Prostate gland (tissue), 2 donors: ENCODE measurements around the gene PEG3. TPM values are rescaled to one million over a fixed set of nuclear protein-coding genes. Genes with fewer than 3 reads are reported as not detected.

Experiments used
- DNase-seq: peaks from one replicate; pipeline ENCODE4 v3.0.0-alpha.2; 2019; ENCODE audit warnings: low spot score
- H3K27ac ChIP-seq, 2 donors: fragments of 200-600 bp; sonication (generic); 2 replicates each; pipeline ENCODE4 v1.5.1; 2017 to 2019
- H3K27me3 ChIP-seq: fragments of 200-600 bp; sonication (generic); replicated peaks from 2 replicates; pipeline ENCODE4 v1.5.1; 2019; ENCODE audit not compliant: insufficient read depth
- H3K36me3 ChIP-seq, 2 donors: fragments of 200-600 bp; sonication (generic); 1 replicate in 1 of 2; 2 replicates in 1 of 2; pipeline versions ENCODE4 v1.5.1 to v1.8.1; 2017 to 2019
- H3K4me1 ChIP-seq: fragments of 200-600 bp; sonication (generic); replicated peaks from 2 replicates; pipeline ENCODE4 v1.5.1; 2019
- H3K4me3 ChIP-seq, 2 donors: fragments of 200-600 bp; sonication (generic); 2 replicates each; pipeline ENCODE4 v1.5.1; 2017 to 2019
- H3K9me3 ChIP-seq: fragments of 200-600 bp; sonication (generic); 2 replicates; pipeline ENCODE4 v1.5.1; 2017
- POLR2A ChIP-seq: fragments of 450-650 bp; IDR thresholded peaks from one replicate; pipeline ENCODE4 v1.6.1; 2016; ENCODE audit warnings: antibody characterized with exemption, mild to moderate bottlenecking
- POLR2AphosphoS5 ChIP-seq: sonication (generic); formaldehyde crosslinking; IDR thresholded peaks from one replicate; pipeline ENCODE4 v1.6.1; 2017; ENCODE audit warnings: antibody characterized with exemption
- WGBS: methylation state at CpG from one replicate; pipeline ENCODE4 v1.1.5; 2018; 5-methylcytosine and 5-hydroxymethylcytosine counted together
- intact Hi-C: fragments of 100-400 bp; cut with DNase I; formaldehyde crosslinking; loops from one replicate; pipeline ENCODE4 v1.14.2; 2022
- total RNA-seq, 2 donors: library from RNA; depleted of rRNA; stranded (reverse); fragments of >200 nt; gene quantifications; one replicate each; pipeline ENCODE4 v1.1.0, GENCODE V29; 2016
- TF ChIP-seq, protein P1 (sequence below), 4 experiments: fragments of 200-600 bp in 2 of 4; fragments of 450-650 bp in 2 of 4; sonication (generic) in 2 of 4; IDR thresholded peaks; 1 replicate in 3 of 4; 2 replicates in 1 of 4; pipeline ENCODE4 v1.5.1; 2016 to 2019; ENCODE audit warnings: antibody characterized with exemption in 4 of 4, mild to moderate bottlenecking in 2 of 4, moderate library complexity in 2 of 4

Gene PEG3
- total RNA-seq, 2 donors from 2014 or later, result 6.1 to 101 TPM

DNA sequence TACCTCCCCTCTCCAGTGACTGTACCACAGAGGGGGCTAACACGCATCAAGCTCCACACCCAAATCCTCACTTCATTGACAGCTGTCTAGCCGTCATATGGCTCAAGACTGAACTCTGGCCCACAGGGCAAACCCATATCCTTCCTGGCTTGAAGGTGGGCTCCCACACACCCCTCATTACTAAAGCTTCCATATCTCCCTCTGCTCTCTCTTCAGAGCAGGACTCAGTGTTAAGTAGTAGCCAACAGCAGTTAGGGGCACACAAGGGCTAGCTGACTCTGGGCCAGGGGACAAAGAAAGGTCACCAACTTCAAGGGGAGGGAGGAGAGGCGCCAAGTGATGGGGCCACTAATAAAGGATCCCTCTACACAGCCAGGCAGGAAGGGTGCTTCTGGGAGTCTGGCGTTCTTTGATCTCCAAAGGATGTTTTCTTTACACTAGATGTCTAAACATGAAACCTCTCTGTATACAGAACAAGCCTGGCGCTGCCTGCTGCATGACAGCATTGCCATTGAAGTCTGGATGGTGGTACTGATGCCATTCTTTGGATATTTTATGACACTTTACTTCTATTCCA lies 8.1 kb downstream of the PEG3 start:
- intact Hi-C loops, result no loop called here
- DNase-seq, result no peak
- H3K4me3 ChIP-seq, result no peak overlapping the region
- TF ChIP-seq, protein P1, sequence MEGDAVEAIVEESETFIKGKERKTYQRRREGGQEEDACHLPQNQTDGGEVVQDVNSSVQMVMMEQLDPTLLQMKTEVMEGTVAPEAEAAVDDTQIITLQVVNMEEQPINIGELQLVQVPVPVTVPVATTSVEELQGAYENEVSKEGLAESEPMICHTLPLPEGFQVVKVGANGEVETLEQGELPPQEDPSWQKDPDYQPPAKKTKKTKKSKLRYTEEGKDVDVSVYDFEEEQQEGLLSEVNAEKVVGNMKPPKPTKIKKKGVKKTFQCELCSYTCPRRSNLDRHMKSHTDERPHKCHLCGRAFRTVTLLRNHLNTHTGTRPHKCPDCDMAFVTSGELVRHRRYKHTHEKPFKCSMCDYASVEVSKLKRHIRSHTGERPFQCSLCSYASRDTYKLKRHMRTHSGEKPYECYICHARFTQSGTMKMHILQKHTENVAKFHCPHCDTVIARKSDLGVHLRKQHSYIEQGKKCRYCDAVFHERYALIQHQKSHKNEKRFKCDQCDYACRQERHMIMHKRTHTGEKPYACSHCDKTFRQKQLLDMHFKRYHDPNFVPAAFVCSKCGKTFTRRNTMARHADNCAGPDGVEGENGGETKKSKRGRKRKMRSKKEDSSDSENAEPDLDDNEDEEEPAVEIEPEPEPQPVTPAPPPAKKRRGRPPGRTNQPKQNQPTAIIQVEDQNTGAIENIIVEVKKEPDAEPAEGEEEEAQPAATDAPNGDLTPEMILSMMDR (IDR thresholded peaks at IDR 0.05), result no peak
- TF ChIP-seq POLR2AphosphoS5, result no peak
- H3K4me1 ChIP-seq, result no peaks in the 10 kb centered on the region
- H3K9me3 ChIP-seq, result no peaks in the 10 kb centered on the region
- WGBS, result 66% methylated on average over 5 of the region's 5 CpGs
- no peaks in the 10 kb centered on the region for H3K36me3 ChIP-seq
- no peak overlapping the region for H3K27ac ChIP-seq
- H3K27me3 ChIP-seq, result no peaks in the 10 kb centered on the region

DNA sequence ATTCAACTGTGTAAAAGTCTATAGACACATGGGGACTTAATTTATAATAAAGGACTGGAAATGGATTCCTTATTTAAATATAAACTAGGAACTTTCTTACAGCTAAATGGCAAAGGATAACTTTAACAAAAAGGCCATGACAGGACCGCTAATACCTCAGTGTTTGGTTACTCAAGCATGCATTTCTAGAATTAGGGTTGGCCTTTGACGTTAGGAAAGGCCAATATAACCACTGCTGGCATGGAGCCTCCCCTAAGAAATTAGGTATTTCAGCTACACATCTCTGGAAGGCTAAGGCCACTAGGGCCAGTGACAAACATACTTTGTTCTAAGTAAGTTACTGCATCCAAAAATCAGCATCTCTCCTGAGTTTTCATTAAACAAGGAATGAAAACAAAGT lies 9.3 kb downstream of the PEG3 start:
- H3K4me3 ChIP-seq, result no peak overlapping the region
- no peaks in the 10 kb centered on the region for H3K36me3 ChIP-seq
- no peaks in the 10 kb centered on the region for H3K27me3 ChIP-seq
- DNase-seq, result no peak
- TF ChIP-seq POLR2A (no peak), POLR2AphosphoS5 (no peak)
- TF ChIP-seq, protein P1 (IDR thresholded peaks at IDR 0.05), result no peak
- intact Hi-C loops, result no loop called here
- no peaks in the 10 kb centered on the region for H3K9me3 ChIP-seq
- WGBS, result 63% methylated on average over 2 of the region's 2 CpGs
- H3K27ac ChIP-seq, result no peak overlapping the region
- H3K4me1 ChIP-seq, result no peaks in the 10 kb centered on the region

- no peaks in the 10 kb centered on the region for H3K36me3 ChIP-seq
- no peaks in the 10 kb centered on the region for H3K4me1 ChIP-seq
- H3K27ac ChIP-seq, result no peak overlapping the region
- 72% methylated on average over 6 of the region's 6 CpGs for WGBS
- H3K27me3 ChIP-seq, result no peaks in the 10 kb centered on the region
- no peak for DNase-seq
- no peaks in the 10 kb centered on the region for H3K9me3 ChIP-seq
- no peak overlapping the region for H3K4me3 ChIP-seq
- TF ChIP-seq POLR2A, result no peak
- TF ChIP-seq, protein P1 (IDR thresholded peaks at IDR 0.05), result no peak
- TF ChIP-seq POLR2AphosphoS5, result no peak
- intact Hi-C loops, result no loop called here
Observed at GRCh38 chr19:56829596-56829995, 10.9 kb downstream of the PEG3 start.

DNA sequence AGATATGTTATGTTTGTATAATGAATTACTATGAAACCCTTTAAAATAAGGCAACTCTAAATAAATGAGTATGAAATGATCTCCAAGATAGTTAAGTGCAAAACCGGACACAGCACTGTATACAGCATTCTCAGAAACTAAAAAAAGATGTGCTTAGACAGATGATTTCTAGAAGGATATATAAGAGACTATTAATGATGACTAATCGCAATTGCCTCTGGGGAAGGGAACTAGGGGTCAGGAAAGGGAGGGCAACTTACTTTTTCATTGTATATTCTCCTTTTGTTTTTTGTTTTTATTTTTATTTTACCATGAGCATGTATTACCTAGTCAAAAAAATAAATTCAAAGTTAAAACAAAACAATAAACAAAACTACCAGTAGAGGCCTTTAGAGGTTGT lies 12.8 kb downstream of the PEG3 start:
- whole genome bisulfite sequencing, result 71% methylated on average over 2 of the region's 2 CpGs
- Histone ChIP-seq H3K4me3 (no peak overlapping the region), H3K27me3 (no peaks in the 10 kb centered on the region), H3K9me3 (no peaks in the 10 kb centered on the region), H3K4me1 (no peaks in the 10 kb centered on the region), H3K27ac (no peak overlapping the region), H3K36me3 (no peaks in the 10 kb centered on the region)
- intact Hi-C loops, result no loop called here
- no peak for DNase-seq
- TF ChIP-seq, protein P1 (IDR thresholded peaks at IDR 0.05), result no peak
- no peak for TF ChIP-seq POLR2A
- TF ChIP-seq POLR2AphosphoS5, result no peak

DNA sequence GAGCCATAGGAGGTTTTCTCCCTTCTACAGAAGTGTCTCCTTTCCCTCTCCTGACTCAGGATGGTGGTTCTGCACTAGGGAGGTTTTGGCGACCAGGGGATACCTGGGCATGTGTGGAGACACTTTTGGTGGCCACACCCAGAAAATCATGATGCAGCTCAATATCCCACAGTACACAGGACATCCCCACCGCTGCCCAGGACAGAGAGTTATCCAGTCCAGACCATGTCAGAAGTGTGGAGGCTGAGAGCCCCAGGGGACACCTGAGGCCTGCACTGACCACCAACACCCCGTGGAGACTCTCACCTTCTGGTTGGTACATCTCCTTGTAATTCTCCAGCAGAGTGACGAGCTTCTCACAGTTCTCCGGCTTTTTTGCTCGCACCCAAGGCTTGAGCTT lies 16.6 kb downstream of the PEG3 start:
- no peaks in the 10 kb centered on the region for H3K36me3 ChIP-seq
- TF ChIP-seq POLR2A, result no peak
- TF ChIP-seq, protein P1 (IDR thresholded peaks at IDR 0.05), result no peak
- TF ChIP-seq POLR2AphosphoS5, result no peak
- intact Hi-C loops, result no loop called here
- 89% methylated on average over 6 of the region's 6 CpGs for WGBS
- DNase-seq, result no peak
- no peaks in the 10 kb centered on the region for H3K27me3 ChIP-seq
- no peaks in the 10 kb centered on the region for H3K9me3 ChIP-seq
- no peaks in the 10 kb centered on the region for H3K4me1 ChIP-seq
- no peak overlapping the region for H3K27ac ChIP-seq
- H3K4me3 ChIP-seq, result no peak overlapping the region
